Measurements from ENCODE around the gene ABI3BP. TPM values are rescaled to one million over a fixed set of nuclear protein-coding genes. Genes with fewer than 3 reads are reported as not detected.

The ABI3BP gene
- total RNA-seq, 1 experiment from 2014 or later = 23.4 TPM

GRCh38 chr3:100954990-100955389 is 38.2 kb downstream of the ABI3BP start:
- intact Hi-C loops (cut with micrococcal nuclease) = no loop called here
- Histone ChIP-seq H3K36me3 (ENCODE audit: low read depth, low read length) (peaks cover 7% of the 10 kb centered on the region; the same call in 1 of the 2 replicates), H4K20me1 (ENCODE audit: low read length) (no peaks in the 10 kb centered on the region), H3K27me3 (ENCODE audit: low read length) (no peaks in the 10 kb centered on the region), H2AFZ (ENCODE audit: low read length) (no peak overlapping the region), H3K79me2 (ENCODE audit: low read length) (no peaks in the 10 kb centered on the region), H3K27ac (ENCODE audit: low read length) (no peak overlapping the region), H3K9me3 (ENCODE audit: low read length) (peaks cover 6% of the 10 kb centered on the region; the same call in 1 of the 2 replicates), H3K4me3 (ENCODE audit: low read length) (no peak overlapping the region), H3F3A (ENCODE audit: low read length, unreplicated experiment) (no peaks in the 10 kb centered on the region), H3K9me2 (replicated peaks; ENCODE audit: low read length) (no peaks in the 10 kb centered on the region), H3K4me2 (ENCODE audit: low read length) (no peak overlapping the region), H3K4me1 (ENCODE audit: insufficient read depth, low read length) (no peaks in the 10 kb centered on the region), H3K9ac (ENCODE audit: low read length) (no peak overlapping the region)
- POLR2A ChIA-PET (ENCODE audit: unreplicated experiment) = no interaction called here
- DNase-seq (peak; percentile 17), ATAC-seq (no peak)
- BruUV-seq (replicated peaks) = no TSS peak
- CTCF ChIA-PET = no interaction called here
- no peak for TF ChIP-seq EZH2phosphoT487 (IDR thresholded peaks at IDR 0.05; ENCODE audit: borderline replicate concordance, low read length)
- TF ChIP-seq EZH2 (IDR thresholded peaks at IDR 0.05; ENCODE audit: low read length, unreplicated experiment) = no peak

- POLR2A ChIA-PET (ENCODE audit: unreplicated experiment) = interaction anchor here (0.7 kb wide), 1 partner anchor 72 kb away, joined by 3 read pairs; no protein-coding TSS in a partner anchor
- intact Hi-C loops (cut with micrococcal nuclease) = no loop called here
These were observed 38.9 kb downstream of the ABI3BP start for GRCh38 chr3:100954199-100954935.

GRCh38 chr3:100953103-100953502 is 40.1 kb downstream of the ABI3BP start:
- Histone ChIP-seq H2AFZ (ENCODE audit: low read length) (no peak overlapping the region), H4K20me1 (ENCODE audit: low read length) (no peaks in the 10 kb centered on the region), H3K4me3 (ENCODE audit: low read length) (no peak overlapping the region), H3K4me1 (ENCODE audit: insufficient read depth, low read length) (no peaks in the 10 kb centered on the region), H3K9me2 (replicated peaks; ENCODE audit: low read length) (no peaks in the 10 kb centered on the region), H3K4me2 (ENCODE audit: low read length) (no peak overlapping the region), H3K9me3 (ENCODE audit: low read length) (no peaks in the 10 kb centered on the region), H3F3A (ENCODE audit: low read length, unreplicated experiment) (no peaks in the 10 kb centered on the region), H3K9ac (ENCODE audit: low read length) (no peak overlapping the region), H3K79me2 (ENCODE audit: low read length) (no peaks in the 10 kb centered on the region), H3K27me3 (ENCODE audit: low read length) (no peaks in the 10 kb centered on the region), H3K27ac (ENCODE audit: low read length) (no peak overlapping the region), H3K36me3 (ENCODE audit: low read depth, low read length) (no peaks in the 10 kb centered on the region)
- TF ChIP-seq CTCF (conservative IDR thresholded peaks at IDR 0.05; ENCODE audit: low read depth, low read length) = peak; percentile 41
- no peak for TF ChIP-seq EZH2 (IDR thresholded peaks at IDR 0.05; ENCODE audit: low read length, unreplicated experiment)
- DNase-seq (no peak), ATAC-seq (no peak)
- intact Hi-C loops (cut with micrococcal nuclease) = no loop called here
- CTCF ChIA-PET = no interaction called here
- POLR2A ChIA-PET (ENCODE audit: unreplicated experiment) = interaction anchor here (0.5 to 0.7 kb wide), 2 partner anchors 210 to 1609 kb away, joined by 5 to 7 read pairs; no protein-coding TSS in a partner anchor
- no TSS peak for BruUV-seq (replicated peaks)

More at GRCh38 chr3:100954199-100954935, 38.9 kb downstream of the ABI3BP start:
- no peaks in the 10 kb centered on the region for H3K4me1 ChIP-seq (ENCODE audit: insufficient read depth, low read length)
- H3K36me3 ChIP-seq (ENCODE audit: low read depth, low read length) = peaks cover 3% of the 10 kb centered on the region; the same call in 1 of the 2 replicates
- H3K4me2 ChIP-seq (ENCODE audit: low read length) = no peak overlapping the region
- CTCF ChIA-PET = no interaction called here
- no TSS peak for BruUV-seq (replicated peaks)
- H2AFZ ChIP-seq (ENCODE audit: low read length) = no peak overlapping the region
- H3K9me3 ChIP-seq (ENCODE audit: low read length) = 0 out of 2 replicates have a peak, but pooled peaks cover under 1% of the 10 kb centered on the region
- H3K27ac ChIP-seq (ENCODE audit: low read length) = no peak overlapping the region
- H3K4me3 ChIP-seq (ENCODE audit: low read length) = no peak overlapping the region
- H3F3A ChIP-seq (ENCODE audit: low read length, unreplicated experiment) = no peaks in the 10 kb centered on the region
- no peaks in the 10 kb centered on the region for H3K9me2 ChIP-seq (replicated peaks; ENCODE audit: low read length)
- TF ChIP-seq EZH2 (IDR thresholded peaks at IDR 0.05; ENCODE audit: low read length, unreplicated experiment) = no peak
- TF ChIP-seq CTCF (conservative IDR thresholded peaks at IDR 0.05; ENCODE audit: low read depth, low read length) = no peak
- no peak for TF ChIP-seq EZH2phosphoT487 (IDR thresholded peaks at IDR 0.05; ENCODE audit: borderline replicate concordance, low read length)
- no peak for ATAC-seq
- no peak for DNase-seq
- no peaks in the 10 kb centered on the region for H4K20me1 ChIP-seq (ENCODE audit: low read length)
- no peaks in the 10 kb centered on the region for H3K27me3 ChIP-seq (ENCODE audit: low read length)
- H3K79me2 ChIP-seq (ENCODE audit: low read length) = no peaks in the 10 kb centered on the region
- no peak overlapping the region for H3K9ac ChIP-seq (ENCODE audit: low read length)
